HCT116 (cell line): ENCODE measurements around the gene HTR3B. TPM values are rescaled to one million over a fixed set of nuclear protein-coding genes. Genes with fewer than 3 reads are reported as not detected.

Experiments
- ATAC-seq: fragments of 200-7000 bp; cut with Tn5 transposase; 2 replicates; pipeline ENCODE4 v1.9.1; 2020; ENCODE audit warnings: mild to moderate bottlenecking, moderate library complexity
- BruUV-seq: library from RNA; stranded (reverse); fragments of 400-500 nt; replicated peaks from 2 replicates; lab custom pipeline; 2021; lab: Mats Ljungman, UMichigan
- CTCF ChIA-PET: fragments of 300-600 bp; sonication (Branson Sonifier 250); formaldehyde crosslinking; loops from one replicate; lab custom pipeline; 2021; ENCODE audit warnings: antibody characterized with exemption; lab: Charles Lee
- POLR2A ChIA-PET: fragments of 300-600, 350-600 bp; sonication (Branson Sonifier 250); formaldehyde crosslinking; loops from one replicate; lab custom pipeline; 2021; ENCODE audit warnings: antibody characterized with exemption; lab: Charles Lee
- RAD21 ChIA-PET, 2 experiments: fragments of 300-600 bp; sonication (Branson Sonifier 250); formaldehyde crosslinking; loops; one replicate each; lab custom pipeline; 2023; ENCODE audit warnings: low total read pairs in 2 of 2; ENCODE audit not compliant: uncharacterized antibody in 2 of 2, unreplicated experiment in 2 of 2, low non-redundant PET in 1 of 2; lab: Charles Lee
- DNase-seq: peaks from one replicate; pipeline ENCODE4 v3.0.0-alpha.2; 2010; ENCODE audit warnings: low read depth, low spot score
- H2AFZ ChIP-seq: fragments of 200-600 bp; shearing (Covaris generic), sonication (generic); 2 replicates; pipeline ENCODE4 v1.6.1; 2017; ENCODE audit warnings: low read depth, mixed run types, mixed read lengths, antibody characterized with exemption, low read length; ENCODE audit not compliant: poor library complexity, severe bottlenecking
- H3K27ac ChIP-seq: 2 replicates; pipeline ENCODE4 v1.5.1; 2012; ENCODE audit warnings: low read depth, low read length
- H3K27me3 ChIP-seq: fragments of 200-600 bp; sonication (generic); 2 replicates; pipeline ENCODE4 v1.6.1; 2016; ENCODE audit warnings: mixed run types, low read length, mixed read lengths; ENCODE audit not compliant: insufficient read depth
- H3K36me3 ChIP-seq, 2 experiments: fragments of 200-500 bp in 1 of 2; fragments of 200-600 bp in 1 of 2; sonication (Bioruptor generic) in 1 of 2; sonication (generic) in 1 of 2; 2 replicates each; pipeline versions ENCODE4 v1.5.1 to v1.6.1; 2014 to 2016; ENCODE audit warnings: low read length in 2 of 2, inconsistent platforms in 1 of 2, mixed read lengths in 1 of 2, mixed run types in 1 of 2; ENCODE audit not compliant: insufficient read depth in 2 of 2, control insufficient read depth in 1 of 2
- H3K4me1 ChIP-seq, 2 experiments: fragments of 200-600 bp in 1 of 2; sonication (generic) in 1 of 2; 2 replicates each; pipeline versions ENCODE4 v1.5.1 to v1.6.1; 2012 to 2017; ENCODE audit warnings: low read length in 2 of 2, inconsistent platforms in 1 of 2, mild to moderate bottlenecking in 1 of 2, mixed read lengths in 1 of 2, mixed run types in 1 of 2, moderate library complexity in 1 of 2; ENCODE audit not compliant: insufficient read depth in 2 of 2, control insufficient read depth in 1 of 2
- H3K4me2 ChIP-seq: fragments of 200-600 bp; sonication (generic); 2 replicates; pipeline ENCODE4 v1.6.1; 2017; ENCODE audit warnings: mixed run types, low read length, mixed read lengths
- H3K4me3 ChIP-seq, 2 experiments: fragments of 200-600 bp in 1 of 2; sonication (generic) in 1 of 2; replicated peaks in 1 of 2; 2 replicates each; pipeline ENCODE4 v1.5.1; 2011 to 2016; ENCODE audit warnings: low read length in 2 of 2, control low read depth in 1 of 2, low read depth in 1 of 2, mild to moderate bottlenecking in 1 of 2, mixed read lengths in 1 of 2, mixed run types in 1 of 2
- H3K79me2 ChIP-seq: fragments of 200-600 bp; sonication (generic); 2 replicates; pipeline ENCODE4 v1.6.1; 2017; ENCODE audit warnings: mild to moderate bottlenecking, mixed run types, low read length, moderate library complexity, mixed read lengths; ENCODE audit not compliant: insufficient read depth
- H3K9ac ChIP-seq: fragments of 200-600 bp; sonication (generic); 2 replicates; pipeline ENCODE4 v1.6.1; 2016; ENCODE audit warnings: low read length, mixed read lengths
- H3K9me2 ChIP-seq: fragments of 200-600 bp; sonication (generic), shearing (Covaris generic); 2 replicates; pipeline ENCODE4 v1.6.1; 2017; ENCODE audit warnings: mixed run types, mild to moderate bottlenecking, moderate library complexity; ENCODE audit not compliant: insufficient read depth
- H3K9me3 ChIP-seq, 2 experiments: fragments of 200-500 bp in 1 of 2; fragments of 200-600 bp in 1 of 2; sonication (Bioruptor generic) in 1 of 2; sonication (generic) in 1 of 2; 2 replicates each; pipeline ENCODE4 v1.6.1; 2014 to 2017; ENCODE audit warnings: low read length in 2 of 2, mixed read lengths in 2 of 2, inconsistent platforms in 1 of 2, low read depth in 1 of 2, mild to moderate bottlenecking in 1 of 2, mixed run types in 1 of 2, moderate library complexity in 1 of 2; ENCODE audit not compliant: control insufficient read depth in 1 of 2, insufficient read depth in 1 of 2
- H4K20me1 ChIP-seq: fragments of 200-600 bp; sonication (generic), shearing (Covaris generic); 2 replicates; pipeline ENCODE4 v1.6.1; 2017; ENCODE audit warnings: mixed run types, mild to moderate bottlenecking, moderate library complexity; ENCODE audit not compliant: insufficient read depth
- CBX3 ChIP-seq: IDR thresholded peaks from 2 replicates; pipeline ENCODE4 v1.6.1; 2012; ENCODE audit warnings: low read depth
- CTCF ChIP-seq, 3 experiments: fragments of 200-600 bp in 1 of 3; sonication (generic) in 1 of 3; IDR thresholded peaks in 2 of 3; conservative IDR thresholded peaks in 1 of 3; 2 replicates each; pipeline ENCODE4 v1.5.1; 2012 to 2017; ENCODE audit warnings: low read depth in 2 of 3, low read length in 2 of 3, antibody characterized with exemption in 1 of 3, borderline replicate concordance in 1 of 3, control low read depth in 1 of 3, mild to moderate bottlenecking in 1 of 3, mixed read lengths in 1 of 3, mixed run types in 1 of 3, moderate library complexity in 1 of 3; ENCODE audit not compliant: insufficient read depth in 1 of 3
- FOSL1 ChIP-seq: IDR thresholded peaks from 2 replicates; pipeline ENCODE4 v1.6.1; 2012; ENCODE audit warnings: low read depth
- JUND ChIP-seq: IDR thresholded peaks from 2 replicates; pipeline ENCODE4 v1.6.1; 2012
- POLR2A ChIP-seq: IDR thresholded peaks from 2 replicates; pipeline ENCODE4 v1.7.0; 2011; ENCODE audit warnings: borderline replicate concordance; ENCODE audit not compliant: insufficient read depth, insufficient read length; ENCODE audit errors: extremely low read depth
- POLR2AphosphoS5 ChIP-seq: IDR thresholded peaks from 2 replicates; pipeline ENCODE4 v1.6.1; 2011; ENCODE audit warnings: mild to moderate bottlenecking, low read depth, low read length, moderate library complexity
- RAD21 ChIP-seq: IDR thresholded peaks from 2 replicates; pipeline ENCODE4 v1.6.1; 2012; ENCODE audit warnings: low read depth, mild to moderate bottlenecking
- SIN3A ChIP-seq: IDR thresholded peaks from 2 replicates; pipeline ENCODE4 v1.6.1; 2012; ENCODE audit warnings: low read depth
- SP1 ChIP-seq: IDR thresholded peaks from 2 replicates; pipeline ENCODE4 v1.6.1; 2012; ENCODE audit warnings: low read depth
- SRF ChIP-seq: IDR thresholded peaks from 2 replicates; pipeline ENCODE4 v1.6.1; 2012; ENCODE audit warnings: low read depth
- YY1 ChIP-seq: IDR thresholded peaks from 2 replicates; pipeline ENCODE4 v1.6.1; 2011; ENCODE audit warnings: low read length, low read depth, moderate library complexity, mild to moderate bottlenecking; ENCODE audit not compliant: insufficient replicate concordance; ENCODE audit errors: extremely low read depth
- ZBTB33 ChIP-seq: IDR thresholded peaks from 2 replicates; pipeline ENCODE4 v1.6.1; 2011; ENCODE audit warnings: mild to moderate bottlenecking, low read length, moderate library complexity; ENCODE audit not compliant: insufficient replicate concordance; ENCODE audit errors: extremely low read depth
- ZFX ChIP-seq: fragments of 450-650 bp; IDR thresholded peaks from 2 replicates; pipeline ENCODE4 v1.6.1; 2017
- ZNF274 ChIP-seq: fragments of 200-500 bp; sonication (Bioruptor generic); IDR thresholded peaks from 2 replicates; pipeline ENCODE4 v1.6.1; 2014; ENCODE audit warnings: mild to moderate bottlenecking, low read depth, low read length, inconsistent platforms
- intact Hi-C: fragments of 100-400 bp; cut with micrococcal nuclease; formaldehyde crosslinking; loops from 2 replicates; pipeline ENCODE4 v1.10.0; 2022
- total RNA-seq: library from RNA; stranded (reverse); gene quantifications from one replicate; pipeline ENCODE4 v1.2.1, GENCODE V29; 2021; ENCODE audit not compliant: unreplicated experiment

The HTR3B gene
- total RNA-seq, 1 experiment from 2014 or later, result not detected

DNA sequence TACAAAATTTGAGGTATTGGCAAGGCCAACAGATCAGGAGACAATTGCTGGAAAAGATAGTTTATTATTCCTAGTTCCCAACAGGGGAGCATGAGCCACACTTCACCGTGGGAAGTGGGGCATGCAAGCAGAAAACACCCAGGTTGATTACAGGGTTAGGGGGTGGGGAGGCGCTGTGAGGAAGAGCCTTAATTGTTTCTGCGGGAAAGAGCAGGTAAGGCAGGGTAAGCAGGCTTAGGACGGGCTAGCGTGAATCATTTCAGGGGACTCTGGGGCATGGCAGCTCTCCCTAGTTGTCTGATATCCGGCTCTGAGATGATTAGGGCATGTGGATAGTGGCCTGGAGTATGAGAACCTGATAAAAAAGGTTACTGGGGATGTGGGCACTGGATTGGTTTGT, 49.6 kb downstream of the HTR3B start:
- no peaks in the 10 kb centered on the region for H3K4me1 ChIP-seq
- H3K27ac ChIP-seq, result no peak overlapping the region
- no peaks in the 10 kb centered on the region for H3K9me2 ChIP-seq
- H3K79me2 ChIP-seq, result no peaks in the 10 kb centered on the region
- TF ChIP-seq ZBTB33 (no peak), CTCF (IDR thresholded peaks at IDR 0.05 in 2 of 3, conservative IDR thresholded peaks at IDR 0.05 in 1 of 3; ENCODE audit: borderline replicate concordance in 1 of 3, insufficient read depth in 1 of 3, low read depth in 2 of 3, low read length in 2 of 3) (no peak), JUND (no peak), POLR2AphosphoS5 (no peak), FOSL1 (no peak), ZFX (no peak), ZNF274 (no peak), SIN3A (no peak), YY1 (no peak), POLR2A (no peak), SP1 (no peak), CBX3 (no peak), SRF (no peak), RAD21 (no peak)
- no peaks in the 10 kb centered on the region for H3K9me3 ChIP-seq
- no peak overlapping the region for H3K4me3 ChIP-seq
- peaks cover 25% of the 10 kb centered on the region for H3K27me3 ChIP-seq
- no peak overlapping the region for H3K9ac ChIP-seq
- no peak overlapping the region for H2AFZ ChIP-seq
- RAD21 ChIA-PET, result no interaction called here
- no peak overlapping the region for H3K4me2 ChIP-seq
- POLR2A ChIA-PET, result no interaction called here
- no peak for DNase-seq
- no peaks in the 10 kb centered on the region for H3K36me3 ChIP-seq
- CTCF ChIA-PET, result no interaction called here
- no TSS peak for BruUV-seq
- no peaks in the 10 kb centered on the region for H4K20me1 ChIP-seq
- intact Hi-C loops, result no loop called here
- ATAC-seq, result no peak
